ENCODE results near the gene ANKRD18B.
"Not testable (repeated sequence)": the region's sequence is repeated elsewhere in the genome, so short reads cannot be mapped to it uniquely, and the experiment has no call there.

Gene ANKRD18B

DNA sequence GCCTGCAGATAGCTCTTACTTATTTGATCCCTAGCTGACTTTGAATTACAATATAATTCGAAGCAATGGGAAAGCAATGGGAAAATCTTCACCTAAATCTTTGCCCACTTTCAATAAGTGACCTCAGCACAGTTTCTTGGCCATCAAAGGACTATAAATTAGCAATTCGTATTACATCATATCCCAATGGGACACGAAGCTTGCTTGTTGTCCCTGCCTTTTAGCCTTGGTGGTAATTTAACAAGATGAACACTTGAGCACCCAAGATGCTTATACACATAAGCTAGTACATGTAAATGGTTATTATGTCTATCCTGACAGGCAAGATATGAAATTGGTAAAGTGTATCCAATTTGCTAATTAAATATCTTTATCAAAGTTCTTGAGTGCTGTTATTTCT, 9.9 kb downstream of the ANKRD18B start:
- not testable (repeated sequence) for H3K4me3 ChIP-seq (ENCODE audit: low read depth, low read length)

DNA sequence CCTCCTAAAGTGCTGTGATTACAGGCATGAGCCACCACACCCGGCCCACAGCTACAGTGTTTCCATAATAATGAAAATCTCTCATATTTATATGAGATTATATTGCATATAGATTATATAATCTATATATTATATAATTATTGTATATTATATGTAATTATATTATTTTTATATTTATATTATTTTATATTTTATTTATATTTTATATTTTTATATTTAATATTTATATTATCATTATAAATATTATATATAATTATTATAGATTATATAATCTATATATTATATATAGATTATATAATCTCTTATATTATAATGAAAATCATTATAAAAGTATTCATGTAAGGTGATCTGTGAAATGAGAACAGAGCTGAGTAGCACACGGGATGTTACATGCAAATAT, 11.5 kb downstream of the ANKRD18B start:
- H3K4me3 ChIP-seq (ENCODE audit: low read depth, low read length) = no peak overlapping the region

DNA sequence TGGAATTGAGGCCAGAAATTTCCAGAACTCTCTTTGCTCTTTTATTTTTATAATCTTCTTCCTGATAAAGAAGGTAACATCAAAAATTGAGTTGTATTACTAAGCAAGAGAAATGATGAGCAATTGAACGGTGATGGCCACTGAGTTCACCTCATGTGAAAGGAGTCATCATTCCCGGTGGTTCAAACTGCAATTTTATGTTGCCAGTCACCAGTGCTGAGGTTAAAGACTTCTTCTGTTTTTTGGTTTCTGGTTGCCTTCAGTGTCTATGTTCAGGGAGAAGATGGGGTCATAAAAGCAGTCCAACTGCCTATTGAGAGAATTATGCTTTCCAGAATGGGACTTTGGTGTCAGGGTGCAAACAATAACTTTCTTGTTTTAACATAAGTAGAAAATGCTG, 19.4 kb downstream of the ANKRD18B start:
- H3K4me3 ChIP-seq (ENCODE audit: low read depth, low read length) = not testable (repeated sequence)

DNA sequence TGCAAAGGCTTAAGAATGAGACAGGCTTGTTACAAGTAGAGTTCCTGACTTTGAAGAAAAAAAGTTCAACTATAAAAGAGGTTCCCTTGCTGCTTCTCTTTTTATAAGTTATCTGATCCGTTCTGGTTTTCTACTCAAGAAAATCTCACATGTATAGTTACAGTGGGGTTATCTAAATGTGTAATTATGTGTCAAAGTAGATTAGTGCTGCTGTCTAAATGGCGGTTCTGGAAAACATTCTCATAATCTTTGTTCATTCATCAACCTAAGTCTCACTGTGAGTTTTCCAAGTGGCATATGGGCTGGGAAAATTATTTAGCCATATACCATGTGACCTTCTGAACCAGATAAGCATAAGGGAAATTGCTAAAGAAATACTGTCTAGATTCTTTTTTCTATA, 21.7 kb downstream of the ANKRD18B start:
- H3K4me3 ChIP-seq (ENCODE audit: low read depth, low read length) = not testable (repeated sequence)

DNA sequence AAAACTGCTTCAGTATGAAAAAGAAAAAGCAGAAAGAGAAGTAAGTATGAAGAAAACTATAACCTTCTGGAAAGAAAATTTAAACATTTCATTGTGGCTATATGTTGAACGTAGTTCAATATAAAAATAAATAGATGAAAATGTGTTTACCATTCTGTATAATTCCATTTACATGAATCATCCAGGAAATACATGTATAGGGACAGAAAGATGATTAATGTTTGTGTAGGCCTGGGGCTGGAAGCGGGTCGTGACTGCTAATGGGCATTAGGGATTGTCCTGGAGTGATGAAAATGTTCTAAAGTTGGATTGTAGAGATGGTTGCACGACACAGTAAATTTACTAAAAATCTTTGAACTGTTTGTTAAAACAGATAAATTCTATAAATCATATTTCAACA, 24.8 kb downstream of the ANKRD18B start:
- H3K4me3 ChIP-seq (ENCODE audit: low read depth, low read length) = not testable (repeated sequence)

DNA sequence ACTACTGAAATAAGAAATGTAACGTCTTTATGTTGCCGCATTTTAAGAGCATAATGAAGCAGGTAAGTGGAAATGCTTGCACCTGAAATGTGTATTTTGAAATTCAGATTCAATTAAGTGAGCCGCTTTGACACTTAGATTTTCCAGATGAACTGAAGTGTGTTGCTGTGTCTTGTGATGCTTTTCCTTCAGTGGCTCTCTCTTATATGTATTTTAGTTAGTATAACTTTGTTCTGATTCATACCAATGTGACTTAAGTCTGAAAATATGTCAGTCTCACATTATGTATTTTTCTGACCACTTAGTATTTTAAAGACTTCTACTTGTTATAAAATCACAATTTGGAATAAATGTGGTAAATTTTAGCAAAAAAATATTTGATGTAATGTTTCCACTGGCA, 25.4 kb downstream of the ANKRD18B start:
- not testable (repeated sequence) for H3K4me3 ChIP-seq (ENCODE audit: low read depth, low read length)

DNA sequence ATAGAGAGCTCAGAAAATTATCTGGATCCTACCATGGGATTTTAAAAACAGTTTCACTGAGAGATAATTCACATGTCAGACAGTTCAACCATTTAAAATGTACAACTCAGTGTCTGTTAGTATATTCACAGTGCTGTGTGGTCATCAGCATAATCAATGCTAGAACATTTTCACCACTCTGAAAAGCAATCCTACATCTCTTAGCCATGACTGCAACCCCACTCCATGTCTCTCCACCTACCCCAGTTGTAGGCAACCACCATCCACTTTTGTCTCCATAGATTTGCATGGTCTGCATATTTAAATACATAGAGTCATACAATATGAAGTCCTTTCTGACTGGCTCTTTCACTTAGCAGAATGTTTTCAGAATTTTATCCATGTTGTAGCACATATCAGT, 27.1 kb downstream of the ANKRD18B start:
- not testable (repeated sequence) for H3K4me3 ChIP-seq (ENCODE audit: low read depth, low read length)

DNA sequence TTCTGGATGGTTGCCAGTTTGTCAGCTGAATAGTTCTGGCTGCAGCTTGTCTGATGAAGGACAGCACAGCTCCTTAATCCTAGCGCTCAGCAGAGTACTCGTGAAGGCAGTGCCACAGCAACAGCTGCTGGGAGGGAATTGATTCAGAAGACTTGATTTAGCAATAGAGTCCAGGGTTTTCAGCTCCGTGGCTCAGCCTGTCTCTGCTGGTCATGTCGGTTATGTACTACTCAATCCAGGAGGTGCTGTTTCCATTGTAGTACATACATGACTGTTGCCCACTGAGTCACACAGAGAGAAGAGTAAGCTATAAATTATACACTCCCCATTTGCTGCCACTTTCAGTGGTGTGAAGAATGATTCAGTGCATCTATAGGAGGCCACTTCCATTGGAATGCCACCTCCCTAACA, 28.3 kb downstream of the ANKRD18B start:
- not testable (repeated sequence) for H3K4me3 ChIP-seq (ENCODE audit: low read depth, low read length)

DNA sequence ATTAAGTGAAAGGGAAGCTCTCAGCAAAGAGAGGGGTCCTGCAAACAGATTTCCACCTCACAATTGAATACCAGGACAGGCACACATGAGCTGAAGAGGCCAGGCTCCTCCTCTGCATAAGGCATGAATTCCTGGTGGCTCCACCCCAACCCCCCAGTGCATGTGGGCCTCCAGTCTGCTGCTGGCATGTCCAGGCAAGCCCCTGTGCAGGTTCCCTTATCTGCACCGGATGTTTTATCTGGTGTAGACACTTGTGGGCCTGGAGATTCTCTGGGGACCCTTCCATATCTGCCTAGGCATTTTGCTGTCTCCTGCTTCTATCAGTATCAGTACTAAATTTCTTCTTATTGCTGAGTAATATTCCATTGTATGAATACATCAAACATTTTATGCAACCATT, 36.2 kb downstream of the ANKRD18B start:
- H3K4me3 ChIP-seq (ENCODE audit: low read depth, low read length) = not testable (repeated sequence)

DNA sequence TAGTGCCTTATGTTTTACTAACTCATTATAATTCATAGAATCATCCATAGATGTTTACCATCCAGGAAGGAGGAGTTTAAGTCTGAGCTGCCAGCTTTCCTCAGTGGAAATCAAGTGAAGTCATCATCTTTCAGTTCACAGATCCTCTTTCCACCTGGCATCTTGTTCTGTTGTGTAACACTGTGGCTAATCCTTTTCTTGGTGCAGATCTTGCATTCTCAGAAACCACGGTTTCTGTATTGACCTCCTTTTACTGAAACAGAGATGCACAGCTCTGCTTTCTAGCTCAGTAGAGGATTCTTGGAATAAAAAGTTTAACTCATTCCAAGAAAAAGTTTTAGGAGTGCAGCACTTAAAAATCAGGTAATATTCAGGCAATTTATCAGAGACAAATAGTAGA, 38.1 kb downstream of the ANKRD18B start:
- not testable (repeated sequence) for H3K4me3 ChIP-seq (ENCODE audit: low read depth, low read length)

DNA sequence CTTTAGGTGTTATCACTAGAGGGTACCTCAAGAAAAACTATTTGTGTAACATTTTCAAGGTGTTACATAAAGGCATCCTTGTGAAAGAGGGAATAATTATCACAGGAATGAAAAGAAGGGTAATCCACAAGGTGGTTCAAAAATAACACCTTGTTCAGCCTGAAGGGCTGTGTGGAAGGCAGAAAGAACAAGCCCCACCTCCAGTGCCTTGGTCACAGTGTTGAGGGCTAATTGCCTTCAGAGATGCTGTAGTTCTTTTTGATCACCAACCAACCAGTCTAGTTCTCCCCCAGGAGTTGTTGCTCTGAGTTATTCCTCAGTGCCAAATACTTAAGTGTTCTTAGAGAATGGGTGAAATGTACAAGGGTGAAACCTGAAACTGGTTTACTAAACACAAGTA, 43.7 kb downstream of the ANKRD18B start:
- not testable (repeated sequence) for H3K4me3 ChIP-seq (ENCODE audit: low read depth, low read length)

DNA sequence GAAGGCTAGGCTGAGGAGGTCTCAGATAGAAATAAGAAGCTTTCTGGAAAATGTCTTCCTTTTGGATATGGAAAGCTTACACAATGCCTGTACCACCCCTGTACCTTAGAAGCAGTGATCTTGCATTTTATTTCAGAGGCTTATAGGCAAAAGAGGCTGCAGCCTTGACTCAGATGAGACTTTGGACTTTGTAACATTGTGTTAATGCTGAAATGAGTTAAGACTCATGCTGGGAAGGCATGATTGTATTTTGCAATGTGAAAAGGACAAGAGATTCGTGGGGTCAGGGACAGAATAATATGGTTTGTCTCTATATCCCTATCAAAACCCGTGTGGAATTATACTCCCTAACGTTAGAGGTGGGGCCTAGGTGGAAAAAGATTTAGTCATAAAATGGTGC, 53.7 kb downstream of the ANKRD18B start:
- H3K4me3 ChIP-seq (ENCODE audit: low read depth, low read length) = not testable (repeated sequence)

DNA sequence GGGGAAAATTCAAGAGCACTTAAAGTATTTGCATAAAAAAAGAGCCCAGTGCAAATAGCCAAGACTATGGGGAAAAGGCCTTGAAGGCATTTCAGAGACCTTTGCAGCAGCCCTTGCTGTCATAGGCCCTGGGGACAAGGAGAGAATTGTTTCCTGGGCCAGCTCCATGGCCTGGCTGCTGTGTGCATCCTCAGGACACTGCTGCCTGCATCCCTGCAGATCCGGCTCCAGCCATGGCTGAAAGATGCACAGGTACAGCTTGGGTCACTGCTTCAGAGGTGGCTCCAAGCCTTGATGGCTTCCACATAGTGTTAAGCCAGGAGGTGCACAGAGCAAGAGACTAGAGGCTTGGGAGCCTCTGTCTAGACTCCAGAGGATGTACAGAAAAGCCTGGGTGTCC, 55.9 kb downstream of the ANKRD18B start:
- H3K4me3 ChIP-seq (ENCODE audit: low read depth, low read length) = not testable (repeated sequence)

DNA sequence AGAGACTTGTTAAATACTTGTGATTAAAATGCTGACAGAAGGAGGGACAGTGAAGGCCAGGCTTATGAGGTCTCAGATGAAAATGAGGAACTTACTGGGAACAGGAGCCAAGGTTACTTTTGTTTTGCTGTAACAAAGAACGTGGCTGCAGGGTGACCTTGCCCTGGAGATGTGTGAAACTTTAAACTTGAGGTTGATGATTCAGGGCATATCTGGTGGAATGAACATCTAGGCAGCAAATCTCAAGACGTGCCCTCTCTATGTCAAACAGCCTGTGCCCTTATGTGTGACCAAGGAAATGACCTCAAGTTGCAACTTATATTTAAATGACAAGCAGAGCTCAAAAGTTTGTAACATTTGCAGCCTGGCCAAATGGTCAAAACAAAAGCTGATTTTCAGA, 58.6 kb downstream of the ANKRD18B start:
- not testable (repeated sequence) for H3K4me3 ChIP-seq (ENCODE audit: low read depth, low read length)

DNA sequence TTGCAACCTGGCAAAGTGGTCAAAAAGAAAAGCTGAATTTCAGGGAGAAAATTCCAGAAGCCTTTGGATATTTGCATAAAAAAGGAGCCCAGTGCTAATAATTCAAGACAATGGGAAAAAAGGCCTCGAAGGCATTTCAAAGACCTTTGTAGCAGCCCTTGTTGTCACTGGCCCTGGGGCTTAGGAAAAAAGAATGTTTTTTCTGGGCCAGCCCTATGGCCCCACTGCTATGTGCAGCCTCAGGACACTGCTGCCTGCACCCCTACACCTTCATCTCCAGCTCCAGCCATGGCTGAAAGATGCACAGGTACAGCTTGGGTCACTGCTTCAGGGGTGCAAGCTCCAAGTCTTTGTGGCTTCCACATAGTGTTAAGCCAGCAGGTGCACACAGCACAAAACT, 62.1 kb downstream of the ANKRD18B start:
- H3K4me3 ChIP-seq (ENCODE audit: low read depth, low read length) = not testable (repeated sequence)

DNA sequence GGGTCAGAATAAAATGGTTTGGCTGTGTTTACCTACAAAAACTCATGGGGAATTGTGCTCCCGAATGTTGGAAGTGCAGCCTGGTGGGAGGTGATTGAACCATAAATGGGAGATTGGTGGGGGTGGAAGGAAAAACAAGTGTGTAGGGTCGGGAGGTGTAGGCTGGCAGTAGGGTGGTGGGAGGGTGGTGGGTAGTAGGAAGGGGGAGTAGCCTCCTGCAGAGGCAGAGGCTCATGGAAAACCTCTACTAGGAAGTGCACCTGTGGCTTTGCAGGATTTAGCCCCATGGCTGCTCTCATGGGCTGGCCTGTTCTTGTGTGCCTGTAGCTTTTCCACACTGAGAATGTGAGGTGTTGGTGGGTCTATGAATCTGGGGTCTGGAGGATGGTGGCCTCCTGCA, 63.7 kb downstream of the ANKRD18B start:
- not testable (repeated sequence) for H3K4me3 ChIP-seq (ENCODE audit: low read depth, low read length)

DNA sequence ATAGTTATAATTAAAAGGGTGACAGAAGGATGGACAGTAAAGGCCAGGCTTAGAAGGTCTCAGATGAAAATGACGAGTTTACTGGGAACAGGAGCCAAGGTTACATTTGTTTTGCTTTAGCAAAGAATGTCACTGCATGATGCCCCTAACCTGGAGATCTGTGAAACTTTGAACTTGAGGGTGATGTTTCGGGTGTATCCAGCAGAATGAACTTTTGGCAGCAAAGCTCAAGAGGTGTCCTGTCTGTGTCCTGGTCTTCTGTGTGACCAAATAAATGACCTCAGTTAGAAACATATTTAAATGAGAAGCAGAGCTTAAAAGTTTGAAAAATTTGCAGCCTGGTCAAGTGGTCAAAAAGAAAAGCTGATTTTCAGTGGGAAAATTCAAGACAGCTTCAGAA, 64.8 kb downstream of the ANKRD18B start:
- H3K4me3 ChIP-seq (ENCODE audit: low read depth, low read length) = not testable (repeated sequence)

DNA sequence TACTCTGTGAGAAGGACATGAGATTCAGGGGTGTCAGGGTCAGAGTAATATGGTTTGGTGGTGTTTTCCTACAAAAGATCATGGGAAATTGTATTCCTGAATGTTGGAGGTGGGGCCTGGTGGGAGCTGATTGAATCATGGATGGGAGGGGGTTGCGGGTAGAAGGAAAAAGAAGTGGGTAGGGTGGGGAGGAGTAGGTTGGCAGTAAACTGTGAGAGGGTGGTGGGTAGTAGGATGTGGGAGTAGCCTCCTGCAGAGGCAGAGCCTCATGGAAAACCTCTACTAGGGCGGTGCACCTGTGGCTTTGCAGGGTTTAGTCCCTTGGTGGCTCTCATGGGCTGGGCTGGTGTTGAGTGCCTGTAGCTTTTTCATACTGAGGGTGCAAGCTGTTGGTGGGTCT, 66.8 kb downstream of the ANKRD18B start:
- not testable (repeated sequence) for H3K4me3 ChIP-seq (ENCODE audit: low read depth, low read length)

DNA sequence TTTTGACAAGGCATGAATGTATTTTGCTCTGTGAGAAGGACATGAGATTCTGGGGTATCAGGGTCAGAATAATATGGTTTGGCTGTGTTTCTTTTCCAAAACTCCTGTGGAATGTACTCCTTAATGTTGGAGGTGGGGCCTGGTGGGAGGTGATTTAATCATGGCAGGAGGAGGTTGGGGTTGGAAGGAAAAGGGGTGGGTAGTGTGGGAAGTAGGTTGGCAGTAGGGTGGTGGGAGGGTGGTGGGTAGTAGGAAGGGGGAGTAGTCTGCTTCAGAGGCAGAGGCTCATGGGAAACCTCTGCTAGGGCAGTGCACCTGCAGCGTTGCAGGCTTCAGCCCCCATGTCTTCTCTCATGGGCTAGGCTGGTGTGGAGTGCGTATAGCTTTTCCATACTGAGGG, 72.9 kb downstream of the ANKRD18B start:
- H3K4me3 ChIP-seq (ENCODE audit: low read depth, low read length) = not testable (repeated sequence)

DNA sequence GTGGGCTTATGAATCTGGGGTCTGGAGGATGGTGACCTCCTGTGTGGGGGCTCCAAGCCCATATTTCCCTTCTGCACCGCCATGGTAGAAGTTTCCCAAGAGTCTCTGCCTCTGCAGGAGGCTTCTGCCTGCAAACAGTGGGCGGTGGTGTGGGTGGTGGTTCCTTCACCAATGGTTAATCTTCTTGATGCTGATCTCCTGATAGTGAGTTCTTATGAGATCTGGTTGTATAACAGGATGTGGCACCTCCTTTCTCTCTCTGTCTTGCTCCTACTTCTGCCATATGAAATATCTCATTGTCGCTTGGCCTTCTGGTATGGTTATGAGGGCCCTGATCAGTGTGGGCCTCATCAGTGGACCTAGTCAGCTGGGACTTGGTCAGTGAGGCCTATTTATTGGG, 73.3 kb downstream of the ANKRD18B start:
- H3K4me3 ChIP-seq (ENCODE audit: low read depth, low read length) = not testable (repeated sequence)

DNA sequence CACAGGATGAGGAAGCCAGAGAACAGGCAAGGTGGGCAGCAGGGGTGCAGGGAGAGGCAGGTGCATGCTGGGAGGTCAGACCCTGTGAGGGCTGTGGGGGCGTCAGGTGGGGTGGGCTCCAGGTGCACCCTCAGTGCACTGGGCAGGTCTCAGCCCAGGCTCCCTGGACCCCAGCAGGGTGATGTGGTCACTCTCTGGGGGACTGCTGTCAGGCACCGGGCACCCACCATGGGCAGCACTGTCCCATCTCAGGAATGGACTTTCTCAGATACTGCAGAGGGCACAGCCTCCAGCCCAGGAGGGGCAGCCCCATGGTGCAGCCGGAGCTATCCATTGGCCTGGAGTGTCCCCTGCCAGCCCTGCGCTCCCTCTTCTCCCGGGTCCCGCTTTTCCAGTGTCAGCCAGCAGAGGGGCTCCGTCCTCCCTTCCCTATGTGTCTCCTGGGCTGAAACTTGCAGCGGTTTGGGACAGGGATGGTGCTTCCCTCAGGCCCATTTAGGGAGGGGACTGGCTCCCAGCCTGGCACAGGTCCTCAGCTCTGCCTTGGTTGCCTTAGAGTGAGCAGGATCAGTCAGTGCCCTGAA, 74.8 kb downstream of the ANKRD18B start:
- not testable (repeated sequence) for H3K4me3 ChIP-seq (ENCODE audit: low read depth, low read length)

DNA sequence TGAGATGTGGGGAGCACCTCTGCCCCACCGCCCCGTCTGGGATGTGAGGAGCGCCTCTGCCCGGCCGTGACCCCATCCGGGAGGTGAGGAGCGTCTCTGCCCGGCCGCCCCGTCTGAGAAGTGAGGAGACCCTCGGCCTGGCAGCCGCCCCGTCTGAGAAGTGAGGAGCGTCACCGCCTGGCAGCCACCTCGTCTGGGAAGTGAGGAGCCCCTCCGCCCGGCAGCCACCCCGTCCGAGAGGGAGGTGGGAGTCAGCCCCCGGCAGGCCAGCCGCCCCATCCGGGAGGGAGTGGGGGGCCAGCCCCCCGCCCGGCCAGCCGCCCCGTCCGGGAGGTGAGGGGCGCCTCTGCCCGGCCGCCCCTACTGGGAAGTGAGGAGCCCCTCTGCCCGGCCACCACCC, 76.9 kb downstream of the ANKRD18B start:
- not testable (repeated sequence) for H3K4me3 ChIP-seq (ENCODE audit: low read depth, low read length)

DNA sequence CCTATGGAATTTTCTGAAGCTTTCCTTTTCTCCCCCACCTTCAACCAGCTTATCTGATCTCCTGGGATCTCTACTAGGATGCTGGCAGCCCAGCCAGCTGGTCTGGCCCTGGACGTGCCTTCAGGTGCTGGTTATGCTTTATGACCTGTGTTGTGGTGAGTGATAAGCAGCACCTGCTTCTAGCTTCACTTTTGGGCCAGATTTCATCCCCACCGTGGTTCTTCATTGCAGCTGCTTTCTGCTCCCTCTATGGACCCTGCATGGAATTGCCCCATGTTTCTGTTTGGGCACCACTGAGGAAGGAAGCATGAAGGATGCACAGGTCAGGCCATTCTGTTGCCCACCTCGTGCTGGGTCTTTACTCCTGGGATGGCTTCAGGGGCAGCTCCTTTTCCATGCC, 80.2 kb downstream of the ANKRD18B start:
- not testable (repeated sequence) for H3K4me3 ChIP-seq (ENCODE audit: low read depth, low read length)

DNA sequence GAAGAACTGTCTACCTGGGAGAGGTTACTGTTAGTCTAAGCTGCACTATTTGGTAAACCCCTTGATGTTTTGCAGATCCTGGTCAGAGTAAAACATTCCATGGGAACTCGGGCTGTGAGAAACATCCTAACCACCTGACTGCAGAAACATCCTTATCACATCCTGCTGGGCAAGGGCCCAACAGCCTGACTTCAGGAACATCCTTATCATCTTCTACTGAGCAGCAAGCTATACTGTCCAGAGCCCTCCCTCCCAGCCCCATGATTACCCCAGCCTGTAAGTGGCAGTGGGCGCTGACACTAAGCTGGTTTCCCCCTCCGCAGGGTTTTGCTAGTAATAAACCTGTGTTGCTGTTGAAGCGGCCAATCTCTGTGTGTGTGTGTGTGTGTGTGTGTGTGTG, 80.9 kb downstream of the ANKRD18B start:
- H3K4me3 ChIP-seq (ENCODE audit: low read depth, low read length) = not testable (repeated sequence)

Data from iPS-11a (cell line).